Measurements from ENCODE around the gene MAP3K1. TPM values are rescaled to one million over a fixed set of nuclear protein-coding genes. Genes with fewer than 3 reads are reported as not detected.

Gene MAP3K1
- total and polyA plus RNA-seq, 9 of the 15 experiments (the other 6 are each of a cell fraction or from before 2014, with no cell fraction given), result 3.9 to 13.9 (median 7.5) TPM

- TF ChIP-seq PHTF2 (CRISPR knock-in tag; IDR thresholded peaks at IDR 0.05) (no peak), SNAPC5 (CRISPR knock-in tag; IDR thresholded peaks at IDR 0.05) (no peak), RBM17 (IDR thresholded peaks at IDR 0.05; ENCODE audit: borderline replicate concordance, low read depth, low read length) (no peak), IRF2 (CRISPR knock-in tag; IDR thresholded peaks at IDR 0.05) (no peak), SAP30 (IDR thresholded peaks at IDR 0.05; ENCODE audit: borderline replicate concordance, insufficient read depth, low read depth, low read length, poor library complexity, severe bottlenecking) (no peak), EGR1 (conservative IDR thresholded peaks at IDR 0.05) (no peak), GTF2B (IDR thresholded peaks at IDR 0.05; ENCODE audit: extremely low read depth, insufficient read length) (no peak), SRSF7 (optimal IDR thresholded peaks at IDR 0.05; ENCODE audit: low read depth, low read length) (no peak), ETS1 (conservative IDR thresholded peaks at IDR 0.05; ENCODE audit: control insufficient read depth, low read depth, low read length) (no peak), RUNX1 (IDR thresholded peaks at IDR 0.05; ENCODE audit: low read depth) (no peak), MBD2 (IDR thresholded peaks at IDR 0.05; ENCODE audit: borderline replicate concordance, low read depth) (no peak), TAF15 (IDR thresholded peaks at IDR 0.05; ENCODE audit: low read depth, low read length) (no peak), MAFK (IDR thresholded peaks at IDR 0.05; ENCODE audit: low read length) (peak; percentile 96), ZNF134 (CRISPR knock-in tag; conservative IDR thresholded peaks at IDR 0.05) (no peak), TGIF2 (CRISPR knock-in tag; IDR thresholded peaks at IDR 0.05) (no peak), YY1 (IDR thresholded peaks at IDR 0.05; ENCODE audit: borderline replicate concordance in 1 of 3, control insufficient read depth in 1 of 3, extremely low read depth in 1 of 3, insufficient read depth in 3 of 3, insufficient read length in 1 of 3, insufficient replicate concordance in 2 of 3, low read depth in 1 of 3, low read length in 2 of 3) (peak in 2 of 3 experiments; percentile 28 to 88), BHLHE40 (IDR thresholded peaks at IDR 0.05; ENCODE audit: low read length) (0 out of 2 replicates have a peak, but pooled peaks have one; percentile 23), CBFB (CRISPR knock-in tag; IDR thresholded peaks at IDR 0.05) (no peak), NR2F6 (CRISPR knock-in tag; IDR thresholded peaks at IDR 0.05) (no peak), TCF7 (IDR thresholded peaks at IDR 0.05; ENCODE audit: borderline replicate concordance) (no peak), RREB1 (CRISPR knock-in tag; IDR thresholded peaks at IDR 0.05) (no peak), ZNF384 (IDR thresholded peaks at IDR 0.05; ENCODE audit: low read depth, low read length) (no peak), MTA2 (IDR thresholded peaks at IDR 0.05; ENCODE audit: low read depth) (no peak)
These were observed 3.2 kb upstream of the MAP3K1 start (continued) for GRCh38 chr5:56812110-56812509.
